H1 (cell line): ENCODE measurements around the gene STK31. TPM values are rescaled to one million over a fixed set of nuclear protein-coding genes. Genes with fewer than 3 reads are reported as not detected.

Source experiments
- ATF2 ChIP-seq: IDR thresholded peaks from 2 replicates; pipeline ENCODE4 v1.6.1; 2012; ENCODE audit warnings: low read length, inconsistent platforms
- BACH1 ChIP-seq: IDR thresholded peaks from 2 replicates; pipeline ENCODE4 v1.6.1; 2012; ENCODE audit warnings: low read length, improper control_type of control experiment
- CHD7 ChIP-seq: fragments of 300-600 bp; sonication (generic); IDR thresholded peaks from 2 replicates; pipeline ENCODE4 v1.7.1; 2012; ENCODE audit warnings: low read length, moderate library complexity, mild to moderate bottlenecking, inconsistent platforms; ENCODE audit not compliant: insufficient replicate concordance
- CREB1 ChIP-seq: IDR thresholded peaks from 2 replicates; pipeline ENCODE4 v1.6.1; 2012; ENCODE audit warnings: inconsistent platforms
- HDAC6 ChIP-seq: IDR thresholded peaks from one replicate; pipeline ENCODE4 v1.7.1; 2012; ENCODE audit warnings: low read depth, mild to moderate bottlenecking, inconsistent platforms, low read length, moderate library complexity
- NRF1 ChIP-seq: IDR thresholded peaks from 2 replicates; pipeline ENCODE4 v1.6.1; 2011; ENCODE audit warnings: mild to moderate bottlenecking, low read depth, low read length, improper control_type of control experiment
- POLR2A ChIP-seq, 2 experiments: IDR thresholded peaks; 1 replicate in 1 of 2; 2 replicates in 1 of 2; pipeline ENCODE4 v1.6.1; 2011; ENCODE audit warnings: low read depth in 2 of 2, low read length in 2 of 2, mild to moderate bottlenecking in 2 of 2; ENCODE audit errors: control extremely low read depth in 1 of 2
- RFX5 ChIP-seq: IDR thresholded peaks from 2 replicates; pipeline ENCODE4 v1.6.1; 2011; ENCODE audit warnings: low read depth, low read length, improper control_type of control experiment, borderline replicate concordance
- SIN3A ChIP-seq, 2 experiments: IDR thresholded peaks in 1 of 2; conservative IDR thresholded peaks in 1 of 2; 2 replicates each; pipeline ENCODE4 v1.6.1; 2011 to 2012; ENCODE audit warnings: low read length in 2 of 2, improper control_type of control experiment in 1 of 2, low read depth in 1 of 2, mild to moderate bottlenecking in 1 of 2
- SRF ChIP-seq: IDR thresholded peaks from 2 replicates; pipeline ENCODE4 v1.6.1; 2011; ENCODE audit warnings: mild to moderate bottlenecking, low read depth, low read length, moderate library complexity
- TCF12 ChIP-seq: IDR thresholded peaks from 2 replicates; pipeline ENCODE4 v1.6.1; 2011; ENCODE audit warnings: low read depth, mild to moderate bottlenecking, low read length
- polyA plus RNA-seq, 7 experiments: library from polyadenylated mRNA; depleted of rRNA in 3 of 7; stranded (reverse) in 5 of 7; unstranded in 2 of 7; fragments of >200 nt in 5 of 7; fragments of 200-250 nt in 2 of 7; gene quantifications; 1 replicate in 5 of 7; 2 replicates in 1 of 7; 4 replicates in 1 of 7; pipeline versions ENCODE4 v1.2.1 to v1.2.3, GENCODE V29; 2011 to 2013; ENCODE audit warnings: missing spikeins in 2 of 7, mixed read lengths in 2 of 7
- total RNA-seq: library from RNA; stranded (reverse); fragmentation: NEBNext Ultra II Directional; extraction: Animal tissue kit (Norgen Biotek cat#: 25700); gene quantifications from 2 replicates; pipeline ENCODE4 v1.2.1, GENCODE V29; 2021

Gene STK31
- total and polyA plus RNA-seq, 2 of the 8 experiments (the other 6 are each of a cell fraction or from before 2014, with no cell fraction given) = 0.15 to 0.32 TPM

GRCh38 chr7:23721456-23721855 lies 11.4 kb downstream of the STK31 start (continued):
- no peak for TF ChIP-seq CHD7
- TF ChIP-seq SIN3A (conservative IDR thresholded peaks at IDR 0.05 in 1 of 2, IDR thresholded peaks at IDR 0.05 in 1 of 2; ENCODE audit: low read depth in 1 of 2, low read length in 2 of 2) = no peak
- TF ChIP-seq HDAC6 = no peak
- no peak for TF ChIP-seq SRF
- no peak for TF ChIP-seq BACH1
- TF ChIP-seq NRF1 = no peak
- no peak for TF ChIP-seq TCF12
- no peak for TF ChIP-seq CREB1
- no peak for TF ChIP-seq ATF2
- TF ChIP-seq POLR2A (IDR thresholded peaks at IDR 0.05; ENCODE audit: control extremely low read depth in 1 of 2, low read depth in 2 of 2, low read length in 2 of 2) = no peak
- TF ChIP-seq RFX5 = no peak
